SU-DHL-6 (cell line): ENCODE data around the gene SPATA32.

Experiments
- EZH2phosphoT487 ChIP-seq: fragments of 200-600 bp; sonication (generic), shearing (Covaris generic); conservative IDR thresholded peaks from 2 replicates; pipeline ENCODE4 v1.6.1; 2018; ENCODE audit warnings: mild to moderate bottlenecking, antibody characterized with exemption, low read length, moderate library complexity, mixed read lengths
- TF ChIP-seq, protein P1 (sequence below): fragments of 200-600 bp; sonication (generic); IDR thresholded peaks from one replicate; pipeline ENCODE4 v1.5.1; 2017; ENCODE audit warnings: antibody characterized with exemption, mild to moderate bottlenecking, low read length, moderate library complexity; ENCODE audit not compliant: insufficient read depth, poor library complexity, severe bottlenecking

DNA sequence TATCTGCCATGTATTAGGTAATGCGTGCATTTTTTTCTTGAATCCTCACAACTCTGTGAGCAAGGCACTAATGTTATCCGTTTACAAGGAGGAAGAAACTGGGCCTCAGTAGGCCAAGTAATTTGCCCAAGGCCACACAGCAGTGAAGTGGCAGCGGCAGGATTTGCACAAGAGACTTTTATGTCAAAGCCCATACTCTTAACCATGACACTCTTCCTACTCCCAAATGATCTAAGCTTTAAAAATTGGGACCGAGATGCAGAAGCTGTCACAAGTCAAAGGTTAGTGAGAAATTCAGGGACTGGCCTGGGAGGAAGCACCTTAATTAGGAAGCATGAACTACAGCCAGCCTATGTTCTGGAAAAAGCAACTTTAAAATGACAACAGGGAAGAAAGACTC, 44.2 kb upstream of the SPATA32 start:
- TF ChIP-seq, protein P1, sequence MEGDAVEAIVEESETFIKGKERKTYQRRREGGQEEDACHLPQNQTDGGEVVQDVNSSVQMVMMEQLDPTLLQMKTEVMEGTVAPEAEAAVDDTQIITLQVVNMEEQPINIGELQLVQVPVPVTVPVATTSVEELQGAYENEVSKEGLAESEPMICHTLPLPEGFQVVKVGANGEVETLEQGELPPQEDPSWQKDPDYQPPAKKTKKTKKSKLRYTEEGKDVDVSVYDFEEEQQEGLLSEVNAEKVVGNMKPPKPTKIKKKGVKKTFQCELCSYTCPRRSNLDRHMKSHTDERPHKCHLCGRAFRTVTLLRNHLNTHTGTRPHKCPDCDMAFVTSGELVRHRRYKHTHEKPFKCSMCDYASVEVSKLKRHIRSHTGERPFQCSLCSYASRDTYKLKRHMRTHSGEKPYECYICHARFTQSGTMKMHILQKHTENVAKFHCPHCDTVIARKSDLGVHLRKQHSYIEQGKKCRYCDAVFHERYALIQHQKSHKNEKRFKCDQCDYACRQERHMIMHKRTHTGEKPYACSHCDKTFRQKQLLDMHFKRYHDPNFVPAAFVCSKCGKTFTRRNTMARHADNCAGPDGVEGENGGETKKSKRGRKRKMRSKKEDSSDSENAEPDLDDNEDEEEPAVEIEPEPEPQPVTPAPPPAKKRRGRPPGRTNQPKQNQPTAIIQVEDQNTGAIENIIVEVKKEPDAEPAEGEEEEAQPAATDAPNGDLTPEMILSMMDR: no peak
- TF ChIP-seq EZH2phosphoT487: no peak
